HG02852 (cell line): Measurements from ENCODE around the gene CLDN1.

Source experiments
- ATAC-seq: cut with Tn5 transposase; IDR thresholded peaks from one replicate; pipeline ENCODE4 v1.9.1; 2021; ENCODE audit warnings: mild to moderate bottlenecking, moderate library complexity; ENCODE audit not compliant: unreplicated experiment

Gene CLDN1

GRCh38 chr3:190333961-190334360 is 11.7 kb upstream of the CLDN1 start:
- no peak for ATAC-seq

- ATAC-seq, result no peak
Measured at GRCh38 chr3:190330936-190331734, 8.9 kb upstream of the CLDN1 start.

GRCh38 chr3:190326930-190327329 is 4.7 kb upstream of the CLDN1 start:
- no peak for ATAC-seq

GRCh38 chr3:190326361-190326760 is 4.1 kb upstream of the CLDN1 start:
- ATAC-seq, result no peak

- ATAC-seq, result no peak
Measured at GRCh38 chr3:190325923-190326322, 3.7 kb upstream of the CLDN1 start.

GRCh38 chr3:190323246-190323626 is 990 bp upstream of the CLDN1 start:
- ATAC-seq, result no peak

GRCh38 chr3:190322604-190323245 is 479 bp upstream of the CLDN1 start:
- no peak for ATAC-seq

GRCh38 chr3:190320594-190321362 is 1.5 kb downstream of the CLDN1 start:
- ATAC-seq, result no peak

GRCh38 chr3:190319660-190320059 is 2.6 kb downstream of the CLDN1 start:
- ATAC-seq, result no peak

- no peak for ATAC-seq
Measured at GRCh38 chr3:190318666-190319065, 3.6 kb downstream of the CLDN1 start.

GRCh38 chr3:190314741-190315140 is 7.5 kb downstream of the CLDN1 start:
- no peak for ATAC-seq

GRCh38 chr3:190309414-190309813 is 12.8 kb downstream of the CLDN1 start:
- no peak for ATAC-seq

GRCh38 chr3:190308154-190308553 is 14.1 kb downstream of the CLDN1 start:
- ATAC-seq, result no peak

- no peak for ATAC-seq
Measured at GRCh38 chr3:190307164-190307545, 15.1 kb downstream of the CLDN1 start.

GRCh38 chr3:190306513-190307163 is 15.6 kb downstream of the CLDN1 start:
- ATAC-seq, result no peak

- ATAC-seq, result no peak
Measured at GRCh38 chr3:190306026-190306425, 16.2 kb downstream of the CLDN1 start.

- no peak for ATAC-seq
Measured at GRCh38 chr3:190305406-190305805, 16.8 kb downstream of the CLDN1 start.

GRCh38 chr3:190303884-190304283 is 18.4 kb downstream of the CLDN1 start:
- ATAC-seq, result no peak

- no peak for ATAC-seq
Measured at GRCh38 chr3:190302212-190302867, 19.9 kb downstream of the CLDN1 start.

- no peak for ATAC-seq
Measured at GRCh38 chr3:190301591-190301990, 20.7 kb downstream of the CLDN1 start.

GRCh38 chr3:190299969-190300368 is 22.3 kb downstream of the CLDN1 start:
- ATAC-seq, result no peak
